GM18520 (cell line): Measurements from ENCODE around the gene BORCS6.
A peak's percentile ranks its signal among the peaks of the same experiment; 100 is the strongest.
"Not testable (repeated sequence)": the region's sequence is repeated elsewhere in the genome, so short reads cannot be mapped to it uniquely, and the experiment has no call there.

Experiments used
- ATAC-seq: cut with Tn5 transposase; IDR thresholded peaks from one replicate; pipeline ENCODE4 v1.9.1; 2021; ENCODE audit not compliant: unreplicated experiment

Gene BORCS6

DNA sequence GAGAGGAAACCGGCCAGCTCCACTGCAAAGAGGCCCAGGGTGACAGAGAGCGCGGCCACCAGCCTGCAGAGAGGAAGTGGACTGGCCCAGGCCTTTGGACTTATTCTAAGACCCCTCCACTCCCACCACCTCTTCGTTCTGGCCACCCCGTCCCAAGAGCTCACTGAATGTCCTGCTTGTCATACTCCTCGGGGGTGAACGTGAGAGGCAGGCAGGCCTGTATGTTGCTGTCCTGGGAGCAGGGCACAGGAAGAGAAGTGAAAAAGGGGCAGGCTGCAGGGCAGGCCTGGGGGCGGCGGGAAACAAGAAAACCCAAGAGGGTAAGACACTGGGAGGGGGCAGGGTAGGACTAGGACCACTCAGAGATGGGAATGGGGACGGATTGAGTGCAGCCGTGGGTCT, 14.2 kb downstream of the BORCS6 start:
- no peak for ATAC-seq

DNA sequence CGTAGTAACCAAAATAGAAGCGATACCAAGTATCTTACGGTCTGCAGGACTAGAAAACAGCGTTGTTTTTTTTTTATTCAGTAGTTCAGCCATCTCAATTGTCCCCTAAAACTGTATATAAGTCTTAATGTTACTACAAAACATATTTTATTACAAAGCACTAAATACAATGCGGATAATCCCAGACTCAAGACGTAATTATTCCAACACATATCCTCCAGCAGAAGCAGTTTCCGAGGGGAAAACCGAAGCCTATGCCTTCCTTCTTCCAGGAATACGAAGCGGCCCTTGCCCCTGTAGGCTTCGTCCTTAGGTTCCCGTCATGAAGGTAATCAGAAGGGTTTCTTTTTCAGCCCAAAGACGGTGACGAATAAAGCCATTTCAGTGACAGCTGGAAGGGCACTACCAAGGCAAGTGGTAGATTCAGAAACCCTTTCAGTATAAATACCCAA, 16.1 kb downstream of the BORCS6 start:
- ATAC-seq, result no peak

DNA sequence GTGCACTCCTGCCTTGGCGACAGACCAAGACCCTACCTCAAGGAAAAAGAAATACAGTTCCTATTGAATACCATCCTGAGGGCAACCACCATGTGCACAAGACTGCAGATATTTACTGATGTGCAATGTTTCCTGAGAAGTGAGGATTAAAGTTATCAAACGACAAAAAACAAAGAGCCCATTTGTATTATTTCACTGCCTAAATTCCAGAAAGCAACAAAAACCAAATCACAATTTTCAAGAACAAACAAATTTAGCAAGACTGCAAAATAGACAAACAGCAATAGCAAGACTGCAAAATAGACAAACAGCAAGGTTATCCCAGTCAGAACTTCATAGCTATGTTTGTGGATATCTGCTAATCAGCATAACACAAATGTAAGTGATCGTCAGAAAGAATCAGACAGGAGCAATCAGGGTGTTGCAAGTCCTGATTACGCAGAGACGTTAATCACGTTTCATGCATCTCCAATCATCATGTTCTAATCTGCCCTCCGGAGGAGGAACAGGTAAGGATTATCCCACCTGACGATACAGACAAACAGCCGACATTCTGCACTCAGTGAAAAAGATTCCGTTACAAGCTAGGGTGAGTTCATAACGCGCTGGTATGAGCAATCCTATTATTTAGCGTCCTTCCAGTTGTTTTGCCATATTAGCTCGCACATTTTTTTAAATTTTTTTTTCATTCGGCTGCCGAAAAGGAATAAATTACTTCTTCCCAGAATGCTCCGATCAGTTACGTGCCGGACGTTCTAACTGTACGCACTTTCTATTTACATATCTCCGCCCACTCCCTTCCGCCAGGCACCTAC, 16.7 kb downstream of the BORCS6 start:
- ATAC-seq, result peak; percentile 70

DNA sequence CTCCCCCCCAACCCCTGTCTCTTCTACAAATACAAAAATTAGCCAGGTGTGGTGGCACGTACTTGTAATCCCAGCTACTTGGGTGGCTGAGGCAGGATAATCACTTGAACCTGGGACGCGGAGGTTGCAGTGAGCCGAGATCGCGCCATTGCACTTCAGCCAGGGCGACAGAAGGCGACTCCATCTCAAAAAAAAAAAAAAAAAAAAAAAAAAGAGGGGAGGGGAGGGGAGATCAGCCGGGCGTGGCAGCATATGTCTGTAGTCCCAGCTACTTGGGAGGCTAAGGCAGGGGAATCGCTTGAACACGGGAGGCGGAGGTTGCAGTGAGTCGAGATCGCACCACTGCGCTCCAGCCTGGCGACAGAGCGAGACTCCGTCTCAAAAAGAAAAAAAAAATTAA, 19.8 kb downstream of the BORCS6 start:
- ATAC-seq, result not testable (repeated sequence)

DNA sequence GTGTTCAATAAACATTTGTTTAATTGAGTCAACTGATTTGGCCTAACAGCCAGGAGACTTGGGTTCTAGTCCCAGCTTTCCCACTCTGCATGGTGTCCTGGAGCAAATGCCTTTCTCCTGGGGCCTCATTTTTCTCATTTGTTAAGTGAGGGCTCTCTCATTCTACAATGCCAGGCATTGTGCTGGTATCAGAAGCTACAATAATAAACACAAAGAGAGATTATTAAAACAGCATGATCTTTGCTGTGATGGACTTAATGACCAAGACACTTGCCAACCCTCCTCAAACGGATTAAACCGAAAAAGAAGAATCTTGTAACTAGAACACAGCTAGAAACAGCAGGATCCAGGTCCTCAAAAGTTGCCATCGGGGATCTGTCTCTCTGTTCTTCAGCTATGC, 22.5 kb downstream of the BORCS6 start:
- no peak for ATAC-seq

DNA sequence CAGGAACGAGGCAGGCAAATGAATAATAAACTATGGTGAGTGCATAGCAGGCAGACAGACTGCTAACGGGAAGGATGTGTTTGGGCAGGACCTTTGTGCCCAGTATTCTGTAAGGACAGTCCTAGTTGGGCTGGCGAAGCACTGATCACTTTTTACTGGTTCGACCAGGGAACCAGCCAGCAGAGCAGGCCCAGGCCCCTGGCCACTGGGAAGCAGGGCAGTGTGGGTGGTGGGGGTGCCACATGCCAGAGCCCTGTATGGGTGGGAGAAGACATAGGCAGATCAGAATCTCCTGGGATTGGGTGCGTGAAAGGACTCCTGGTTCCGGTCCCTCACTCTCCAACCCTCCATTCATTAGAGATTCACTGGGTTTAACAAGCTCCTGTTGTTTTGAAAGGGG, 23.2 kb downstream of the BORCS6 start:
- ATAC-seq, result no peak

DNA sequence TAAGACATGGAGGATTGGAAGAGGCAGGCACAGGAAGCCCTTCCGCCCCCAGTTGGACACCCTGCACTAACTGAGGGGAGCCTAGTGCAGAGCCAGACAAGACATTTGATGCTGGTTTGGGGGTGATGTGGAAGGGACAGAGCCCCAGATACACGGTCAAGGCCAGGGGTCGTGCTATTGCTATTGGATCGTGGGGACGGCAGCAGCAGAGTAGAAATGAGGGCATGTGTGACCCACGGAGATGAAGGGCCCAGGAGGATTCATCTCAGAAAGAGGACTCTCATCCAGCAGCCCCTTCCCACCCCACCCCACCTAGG, 25.2 kb downstream of the BORCS6 start:
- no peak for ATAC-seq

DNA sequence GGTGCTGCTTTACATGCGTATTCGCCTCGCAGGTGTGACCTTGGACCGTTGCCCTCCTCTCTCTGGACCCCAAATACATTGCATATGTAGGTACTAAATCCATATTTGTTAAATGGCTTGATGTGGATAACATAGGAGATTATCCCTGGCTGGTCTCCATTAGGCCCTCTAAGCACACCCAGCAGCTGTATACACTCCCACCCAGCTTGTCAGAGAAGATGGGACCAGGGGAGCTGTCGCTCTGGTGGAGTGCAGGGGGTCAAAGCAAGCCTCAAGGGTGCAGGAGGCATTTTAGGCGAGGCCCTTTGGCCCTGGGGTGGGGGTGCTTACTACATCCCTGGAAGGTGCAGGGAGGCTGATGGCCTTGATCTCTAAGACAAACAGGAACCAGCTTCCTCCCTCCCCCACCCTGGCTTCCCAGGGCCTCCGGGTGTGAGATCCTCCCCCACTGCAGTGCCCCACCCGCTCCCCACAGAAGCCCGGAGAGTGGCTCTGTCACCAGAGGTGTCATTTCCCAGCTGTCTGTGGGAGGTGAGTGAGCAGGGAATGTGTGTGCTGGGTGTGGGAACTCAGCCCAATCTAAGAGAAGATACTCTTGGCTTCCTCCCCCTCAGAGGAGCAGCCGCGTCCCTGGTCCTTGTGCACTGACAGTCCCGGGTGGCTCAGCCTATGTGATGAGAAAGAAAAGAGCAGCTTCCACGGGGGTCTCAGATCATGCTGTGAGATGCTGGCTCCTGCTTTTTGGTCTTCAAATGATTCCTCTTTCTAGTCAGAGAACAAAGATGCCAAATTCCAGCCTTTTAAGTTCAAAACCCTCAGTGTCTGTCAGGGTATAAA, 25.8 kb downstream of the BORCS6 start:
- no peak for ATAC-seq

DNA sequence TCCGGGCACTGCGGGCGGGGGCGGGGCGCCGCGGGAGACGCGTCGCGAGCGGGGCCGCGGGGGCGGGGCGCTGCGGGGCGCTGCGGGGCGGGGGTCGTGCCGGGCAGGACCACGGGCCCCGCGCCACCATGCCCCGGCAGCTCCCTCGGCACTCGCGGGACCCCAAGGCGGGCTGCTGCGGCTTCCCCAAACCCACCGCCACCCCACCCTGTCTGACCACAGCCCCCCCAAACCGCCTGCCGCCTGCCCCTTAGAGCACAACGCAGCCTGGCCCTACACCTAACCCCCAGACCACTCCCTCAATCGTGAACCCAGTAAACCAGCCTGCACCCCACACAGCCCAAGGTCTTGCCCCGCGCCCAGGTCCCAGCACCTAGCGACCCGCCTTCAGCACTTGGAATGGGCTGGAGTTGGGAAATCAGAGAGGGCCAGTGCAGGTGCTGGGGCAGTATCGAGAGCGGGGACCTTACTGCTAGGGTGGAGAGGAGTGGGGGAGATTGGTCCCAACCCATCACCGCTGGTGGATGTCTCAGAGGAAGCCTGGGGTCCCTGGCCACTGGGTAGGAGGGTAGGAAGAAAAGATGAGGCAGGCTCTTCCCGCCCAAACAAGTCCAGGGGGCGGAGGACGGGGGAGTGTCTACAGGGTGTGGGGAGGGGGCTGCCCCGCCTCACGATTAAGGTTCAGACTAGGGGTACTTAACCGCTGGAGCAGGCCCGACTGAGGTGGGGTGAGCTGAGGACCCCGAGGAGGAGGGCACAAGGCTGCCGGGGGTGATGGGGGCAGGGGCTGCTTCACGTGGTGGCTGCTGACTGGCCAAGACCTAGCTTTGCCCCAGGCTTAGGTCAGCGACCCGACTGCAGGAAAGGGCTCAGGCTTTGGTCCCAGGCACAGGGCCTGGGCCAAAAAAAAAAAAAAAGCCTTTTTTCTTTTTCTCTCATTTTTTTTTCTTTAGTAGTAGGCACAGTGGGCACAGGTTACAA, 26.7 kb downstream of the BORCS6 start:
- no peak for ATAC-seq

DNA sequence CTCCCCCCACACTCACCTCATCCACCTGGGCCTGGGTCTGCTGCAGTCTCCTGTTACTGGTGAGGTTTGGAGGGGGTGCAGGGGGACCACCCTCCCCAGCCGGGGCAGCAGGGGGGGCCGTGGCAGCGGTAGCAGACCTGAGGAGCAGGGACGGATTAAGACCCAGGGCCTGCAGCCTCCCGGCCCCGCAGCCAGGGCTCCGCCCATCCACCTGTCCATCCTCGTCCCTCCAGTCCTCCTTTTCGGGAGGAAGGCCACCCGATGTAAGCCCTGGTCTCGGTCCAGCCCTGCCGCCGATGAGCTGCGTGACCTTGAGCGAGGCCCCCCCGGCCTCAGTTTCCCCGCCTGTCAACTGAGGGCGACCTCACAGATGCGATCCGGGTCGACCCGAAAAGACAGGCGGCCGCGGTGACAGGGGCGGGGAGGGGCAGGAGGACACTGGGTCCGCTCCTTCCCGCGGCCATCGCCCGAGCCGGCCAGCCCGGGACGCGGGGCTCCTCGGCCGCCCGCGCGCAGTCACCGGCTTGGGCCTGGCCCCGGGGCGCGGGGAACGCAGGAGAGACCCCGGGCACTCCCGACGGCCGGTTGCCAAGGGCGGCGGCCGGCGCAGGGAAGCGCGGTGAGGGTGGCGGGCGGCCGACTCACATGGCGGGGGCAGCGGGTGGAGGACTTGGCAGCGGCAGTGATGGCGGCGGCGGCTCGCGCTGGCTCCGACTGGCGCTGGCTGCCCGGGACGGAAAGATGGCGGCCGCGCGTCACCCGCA, 27.6 kb downstream of the BORCS6 start, which contains the start of gene VAMP2:
TSS of gene VAMP2 (minus strand) at position 716 of the 764 bp plus-strand sequence. CDS start at position 647, 69 bp downstream.
- ATAC-seq, result no peak

DNA sequence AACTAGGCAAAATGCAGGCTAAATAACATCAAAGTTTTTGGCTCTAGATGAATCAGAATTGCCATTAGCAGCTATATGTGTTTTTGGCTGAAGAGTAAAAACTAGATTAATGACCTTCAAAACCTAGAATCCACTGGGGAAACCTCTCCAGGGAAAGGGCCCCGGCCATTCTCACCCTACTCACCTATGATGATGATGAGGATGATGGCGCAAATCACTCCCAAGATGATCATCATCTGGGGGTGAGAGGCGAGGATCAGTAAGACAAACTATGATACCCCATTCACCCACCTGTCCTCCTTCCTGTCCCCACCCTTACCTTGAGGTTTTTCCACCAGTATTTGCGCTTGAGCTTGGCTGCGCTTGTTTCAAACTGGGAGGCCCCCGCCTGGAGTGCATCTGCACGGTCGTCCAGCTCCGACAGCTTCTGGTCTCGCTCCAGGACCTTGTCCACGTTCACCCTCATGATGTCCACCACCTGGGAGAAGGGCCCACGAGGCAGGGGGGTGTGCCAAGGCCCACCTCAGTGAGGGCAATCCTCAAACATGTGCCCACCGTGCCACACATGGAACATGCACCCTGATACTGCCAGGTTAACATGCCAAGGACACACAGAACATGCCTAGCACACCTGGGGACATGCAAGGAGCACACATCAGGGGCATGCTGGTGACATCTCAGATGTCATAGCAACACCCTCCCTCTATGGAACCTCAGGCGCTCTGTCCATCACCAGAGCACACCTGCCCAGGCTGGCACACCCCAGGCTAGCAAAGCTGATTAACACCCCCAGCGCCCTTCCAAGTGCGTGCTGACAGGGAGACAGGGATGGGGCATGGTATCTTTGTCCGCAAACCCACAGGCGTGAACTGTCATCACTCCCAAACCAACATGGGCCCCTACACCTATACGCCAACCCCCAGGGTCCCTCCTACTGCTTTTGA, 28.4 kb downstream of the BORCS6 start:
- no peak for ATAC-seq

DNA sequence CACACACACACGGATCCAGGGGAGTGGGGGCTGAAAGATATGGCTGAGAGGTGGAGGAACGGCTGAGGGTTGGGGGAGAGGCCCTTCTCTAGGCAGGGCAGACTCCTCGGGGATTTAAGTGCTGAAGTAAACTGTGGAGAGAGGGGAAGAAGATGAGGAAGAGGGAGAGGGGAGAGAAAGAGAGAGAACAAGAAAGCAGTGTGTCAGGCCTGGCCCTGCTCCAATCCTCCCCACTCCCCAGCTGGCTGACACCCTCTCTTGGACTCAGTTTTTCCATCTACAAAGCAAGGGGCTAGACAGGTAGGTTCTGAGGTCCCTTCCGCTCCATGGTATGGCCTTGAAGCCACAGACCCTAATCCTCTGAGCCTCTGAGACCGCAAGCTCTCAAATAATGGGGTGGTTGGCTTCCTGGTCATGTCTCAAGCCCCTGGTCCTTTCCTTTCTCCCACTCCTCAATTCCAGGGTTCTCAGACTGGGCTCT, 29.2 kb downstream of the BORCS6 start:
- ATAC-seq, result no peak

DNA sequence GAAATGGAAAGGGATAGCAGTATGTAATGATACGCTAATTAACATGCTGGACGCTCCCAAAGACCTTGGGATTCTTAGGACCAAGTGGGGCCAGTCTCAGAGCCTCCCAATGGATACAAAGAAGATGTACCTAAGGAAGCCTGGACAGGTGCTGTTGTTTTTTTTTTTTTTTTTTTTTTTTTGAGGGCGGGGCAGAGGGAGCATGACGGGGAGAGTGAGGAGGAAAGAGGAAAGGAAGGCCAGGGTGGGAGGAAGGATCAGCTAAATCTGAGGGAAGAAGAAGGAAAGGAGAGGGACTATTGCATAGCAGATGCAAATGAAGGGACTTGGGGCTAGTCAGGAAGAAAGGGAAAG, 29.8 kb downstream of the BORCS6 start:
- ATAC-seq, result no peak

DNA sequence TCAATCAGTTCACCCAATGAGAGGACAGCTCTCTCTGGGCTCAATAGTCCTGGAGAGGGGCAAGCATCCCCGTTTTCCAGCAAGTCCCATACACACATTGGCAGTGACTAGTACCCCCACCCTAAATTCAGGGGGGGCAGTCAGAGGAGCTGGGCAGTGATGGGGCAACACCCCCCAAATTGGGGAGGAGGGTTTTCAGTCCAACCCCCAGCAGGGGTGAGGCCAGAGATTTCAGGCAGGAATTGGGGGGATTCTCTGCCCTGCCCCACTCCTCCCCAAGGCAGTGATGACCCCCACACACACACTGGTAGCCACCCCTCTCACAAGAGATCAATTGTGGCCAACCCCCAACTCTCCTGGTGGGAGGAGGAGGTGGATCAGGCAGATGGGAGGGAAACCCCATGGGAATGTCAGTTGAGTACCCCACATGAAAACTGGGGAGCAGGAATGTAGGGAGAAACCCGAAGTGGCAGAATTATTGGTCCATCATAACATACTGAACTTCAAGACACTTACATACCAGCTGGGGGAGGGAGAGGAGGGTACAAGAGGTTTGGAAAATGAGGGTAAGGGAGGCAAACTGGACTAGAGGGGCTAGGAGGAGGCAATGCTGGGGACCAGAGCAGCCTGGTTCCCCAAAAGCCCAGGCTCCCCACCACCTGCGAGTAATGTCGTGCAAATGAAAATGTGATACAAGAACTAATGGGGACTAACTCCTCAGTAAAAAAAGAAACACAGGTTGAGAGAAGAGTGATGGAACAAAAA, 30.3 kb downstream of the BORCS6 start:
- no peak for ATAC-seq

DNA sequence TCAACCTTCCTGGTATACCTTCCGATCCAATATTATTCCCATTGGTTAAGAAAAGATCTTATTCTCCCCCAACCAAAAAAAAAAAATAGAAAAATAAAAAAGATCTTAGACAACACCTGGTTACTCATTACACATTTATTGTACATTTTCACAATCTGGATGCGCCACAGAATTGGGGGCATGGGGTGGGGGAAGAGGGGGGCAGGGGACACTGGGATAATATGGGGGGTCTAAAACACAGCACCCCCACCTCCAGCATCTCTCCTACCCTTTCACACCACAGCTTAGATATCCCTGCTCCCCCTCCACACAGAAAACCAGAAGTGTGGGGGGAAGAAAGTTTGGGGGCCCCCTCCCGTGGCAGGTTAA, 31.0 kb downstream of the BORCS6 start:
- no peak for ATAC-seq

DNA sequence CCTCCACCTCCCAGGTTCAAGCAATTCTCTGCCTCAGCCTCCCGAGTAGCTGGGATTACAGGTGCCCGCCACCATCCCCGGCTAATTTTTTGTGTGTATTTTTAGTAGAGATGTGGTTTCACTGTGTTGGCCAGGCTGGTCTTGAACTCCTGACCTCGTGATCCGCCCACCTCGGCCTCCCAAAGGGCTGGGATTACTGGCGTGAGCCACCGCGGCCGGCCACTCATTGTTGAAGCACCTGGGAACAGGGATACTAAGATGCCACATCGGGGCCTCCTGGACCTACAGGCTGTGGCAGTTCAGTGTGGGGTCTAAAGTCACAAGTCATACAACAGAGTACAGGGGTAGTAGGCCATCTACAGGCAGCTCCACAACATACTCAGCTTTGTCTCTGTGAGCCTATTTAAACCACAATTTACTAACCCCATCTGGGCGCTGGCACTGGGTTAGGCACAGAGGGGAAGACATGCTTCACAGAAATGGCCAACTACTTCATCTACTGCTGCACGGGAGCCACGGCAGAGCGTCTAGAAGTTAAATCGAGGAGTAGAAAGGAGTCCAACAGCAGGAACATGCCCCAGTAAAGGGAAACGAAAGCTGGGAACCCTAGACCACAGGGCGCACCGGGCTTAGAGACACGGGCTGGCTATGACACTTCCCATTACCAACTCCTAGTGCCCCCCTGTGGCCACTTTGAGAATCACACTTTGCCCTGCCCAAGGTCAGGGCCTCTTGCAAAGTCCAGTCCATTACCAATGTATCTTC, 31.5 kb downstream of the BORCS6 start:
- ATAC-seq, result no peak

DNA sequence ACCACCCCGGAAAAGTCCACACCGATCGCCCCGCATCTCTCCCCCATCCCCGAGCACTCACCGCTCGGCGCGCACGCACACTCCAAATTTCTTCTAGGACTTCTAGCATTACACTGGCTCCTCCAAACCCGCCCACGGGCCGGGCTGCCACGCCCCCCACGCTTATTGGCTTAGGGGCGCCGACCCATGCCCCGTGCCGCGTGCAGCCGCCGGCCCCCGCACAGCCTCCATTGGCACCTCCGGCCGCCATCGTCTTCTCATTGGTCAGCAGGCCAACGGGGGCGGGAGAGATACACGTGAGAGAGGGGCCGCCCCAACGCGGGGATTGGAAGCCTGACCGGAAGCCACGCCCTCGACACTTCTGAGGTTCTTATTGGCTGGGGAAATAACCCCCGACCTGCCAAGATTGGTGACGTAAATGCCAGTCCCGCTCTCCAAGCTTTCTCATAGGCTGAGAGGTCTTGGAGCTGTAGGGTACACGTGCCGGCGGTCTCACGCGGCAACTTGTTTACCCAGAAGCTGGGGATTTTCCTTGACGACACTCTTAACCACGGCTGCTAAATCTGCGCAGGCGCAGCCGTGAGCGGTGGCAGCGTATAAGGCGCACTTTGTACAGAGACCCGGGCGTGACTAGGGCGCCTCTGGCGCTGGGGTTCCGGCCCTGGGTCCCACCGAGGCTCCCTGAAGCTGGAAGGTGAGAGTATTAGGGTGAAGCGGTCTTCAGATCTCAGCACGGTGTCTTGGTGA, 33.6 kb downstream of the BORCS6 start:
- ATAC-seq, result peak; percentile 65
